Hematopoietic multipotent progenitor cell treated with erythropoietin and hydrocortisone succinate and interleukin-3 and kit ligand, for 4 days (in vitro differentiated cells): ENCODE measurements around the gene HOXC5.

Source experiments
- DNase-seq: peaks from one replicate; pipeline ENCODE4 v3.0.0-alpha.2; 2015

The HOXC5 gene

DNA sequence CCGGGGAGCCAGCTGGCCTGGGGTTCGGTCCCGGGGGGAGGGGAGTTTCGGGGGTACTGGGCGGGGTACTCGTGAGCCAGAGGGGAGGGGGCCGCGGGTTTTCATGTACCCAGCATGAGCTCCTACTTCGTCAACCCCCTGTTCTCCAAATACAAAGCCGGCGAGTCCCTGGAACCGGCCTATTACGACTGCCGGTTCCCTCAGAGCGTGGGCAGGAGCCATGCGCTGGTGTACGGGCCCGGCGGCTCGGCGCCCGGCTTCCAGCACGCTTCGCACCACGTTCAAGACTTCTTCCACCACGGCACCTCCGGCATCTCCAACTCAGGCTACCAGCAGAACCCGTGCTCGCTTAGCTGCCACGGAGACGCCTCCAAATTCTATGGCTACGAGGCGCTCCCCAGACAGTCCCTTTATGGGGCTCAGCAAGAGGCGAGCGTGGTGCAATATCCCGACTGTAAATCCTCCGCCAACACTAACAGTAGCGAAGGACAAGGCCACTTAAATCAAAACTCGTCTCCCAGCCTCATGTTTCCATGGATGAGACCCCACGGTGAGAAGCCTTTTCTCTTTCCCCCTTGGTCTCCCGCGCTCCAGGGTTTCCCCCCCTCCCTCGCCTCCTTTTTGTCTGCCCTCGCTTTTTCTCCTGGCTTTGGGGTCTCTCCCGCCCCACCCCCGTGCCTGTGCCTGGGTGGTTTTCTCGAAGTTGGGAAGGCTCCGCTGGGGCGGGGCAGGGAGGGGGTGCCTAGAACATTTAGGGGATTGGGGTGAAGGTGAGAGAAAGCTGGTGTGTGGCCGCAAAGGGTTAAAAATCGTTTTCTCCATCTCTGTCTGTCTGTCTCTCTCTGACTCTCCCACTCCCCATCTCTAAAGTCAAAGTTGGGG, 23.4 kb upstream of the HOXC5 start:
- peak; percentile 41 for DNase-seq

DNA sequence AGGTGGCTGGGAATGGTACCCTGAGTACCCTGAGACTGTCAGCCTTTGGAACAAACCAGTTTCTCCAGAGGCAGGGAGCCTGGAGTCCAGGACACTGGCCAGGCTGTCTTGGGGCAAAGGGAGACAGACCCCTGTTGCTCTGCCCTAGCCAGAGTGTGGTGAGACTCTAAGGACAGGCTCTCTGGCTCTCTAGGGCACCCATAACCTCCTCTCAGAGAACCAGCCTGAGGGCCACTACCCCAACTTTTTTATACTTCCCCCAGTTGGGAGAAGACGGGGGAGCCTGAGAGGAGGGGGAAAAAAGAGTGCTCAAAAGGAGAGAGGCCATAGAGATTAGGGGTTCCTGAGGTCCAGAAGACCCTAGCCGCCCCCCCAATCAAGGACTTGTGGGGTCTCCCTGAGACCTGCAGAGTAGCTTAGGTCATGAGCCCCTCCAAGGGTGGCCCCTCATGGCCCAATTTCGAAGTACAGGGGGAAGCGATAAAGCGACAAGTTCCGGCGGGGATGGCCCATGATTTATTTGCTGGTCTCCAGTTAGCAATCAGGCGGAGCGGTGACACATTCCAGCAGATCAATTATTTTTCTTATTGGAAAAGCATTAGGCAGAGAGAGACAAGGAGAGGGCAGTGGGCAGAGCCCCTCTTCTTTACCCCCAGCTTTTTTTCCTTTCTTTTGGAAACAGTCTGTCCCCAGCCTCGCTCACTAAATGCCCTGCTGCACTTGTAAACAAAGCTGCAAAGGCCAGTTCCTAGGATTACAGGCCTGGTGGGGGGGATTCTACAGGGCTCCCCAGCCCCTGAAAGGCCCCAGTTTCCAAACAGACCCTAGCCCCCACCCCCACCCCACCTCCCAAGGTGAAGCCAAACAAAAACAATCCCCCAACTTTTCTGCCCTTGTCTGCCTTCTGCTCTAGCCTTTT, 22.5 kb upstream of the HOXC5 start:
- DNase-seq = no peak

DNA sequence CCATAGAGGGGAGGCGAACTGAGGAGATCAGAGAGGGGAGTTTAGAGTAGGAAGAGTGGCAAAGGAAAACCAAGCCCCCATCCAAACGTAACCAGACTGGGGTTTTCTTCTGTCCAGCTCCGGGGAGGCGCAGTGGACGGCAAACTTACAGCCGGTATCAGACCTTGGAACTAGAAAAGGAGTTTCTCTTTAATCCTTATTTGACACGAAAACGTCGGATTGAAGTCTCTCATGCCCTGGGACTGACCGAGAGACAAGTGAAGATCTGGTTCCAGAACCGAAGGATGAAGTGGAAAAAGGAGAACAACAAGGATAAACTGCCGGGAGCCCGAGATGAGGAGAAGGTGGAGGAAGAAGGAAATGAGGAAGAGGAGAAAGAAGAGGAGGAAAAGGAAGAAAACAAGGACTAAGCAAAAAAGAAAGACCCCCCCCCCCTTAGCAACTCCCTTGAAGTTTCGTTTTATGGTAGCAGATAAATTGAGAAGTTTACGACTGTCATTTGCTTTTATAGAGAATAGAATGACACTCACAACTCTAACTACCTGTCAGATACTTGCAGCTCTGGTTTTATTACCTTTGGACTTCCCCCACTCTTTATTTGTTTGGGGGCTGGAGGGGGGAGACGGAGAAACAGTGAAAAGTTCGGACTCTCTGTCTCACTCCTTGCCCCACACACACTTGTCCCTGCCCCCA, 21.7 kb upstream of the HOXC5 start:
- no peak for DNase-seq

DNA sequence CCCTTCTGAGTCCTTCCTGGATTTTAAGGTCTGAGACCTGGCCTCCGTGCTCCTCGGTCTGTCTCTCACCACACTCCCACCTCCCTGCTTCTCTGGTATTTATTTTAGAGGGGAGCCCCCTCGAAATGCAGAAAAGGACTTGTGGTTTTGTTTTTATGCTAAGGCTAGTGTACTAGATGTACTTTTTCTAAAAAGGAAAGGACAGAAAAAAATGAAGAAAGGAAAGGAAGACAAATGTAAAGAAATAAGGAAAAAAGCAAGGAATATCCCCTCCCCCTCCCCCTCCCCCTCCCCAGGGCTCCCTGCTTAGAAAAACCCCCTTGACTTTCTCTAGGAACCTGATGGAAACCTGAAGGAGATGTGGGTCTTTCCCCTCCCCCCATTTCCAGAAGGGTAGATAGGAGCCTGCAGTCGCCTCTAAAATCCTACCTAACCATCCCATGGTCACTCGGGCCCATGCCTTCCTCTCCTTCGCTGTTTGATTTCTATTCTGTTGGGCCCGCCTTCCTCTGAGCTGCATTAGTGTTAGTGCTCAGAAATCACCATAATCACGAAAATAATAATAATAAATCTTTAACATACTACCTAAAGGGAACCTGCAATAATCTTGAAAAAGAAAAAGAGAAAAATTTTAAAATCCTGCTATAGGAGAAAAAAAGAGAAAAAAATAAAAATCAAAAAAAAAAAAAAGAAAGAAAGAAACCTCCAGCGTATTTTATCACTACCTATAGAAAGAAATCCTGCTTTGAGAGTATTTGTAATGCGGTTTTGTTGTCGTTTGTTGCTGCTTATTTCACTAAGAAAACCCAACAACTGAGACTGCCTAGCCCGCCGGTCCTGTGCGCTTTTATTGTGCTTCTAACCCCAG, 21.0 kb upstream of the HOXC5 start:
- no peak for DNase-seq

DNA sequence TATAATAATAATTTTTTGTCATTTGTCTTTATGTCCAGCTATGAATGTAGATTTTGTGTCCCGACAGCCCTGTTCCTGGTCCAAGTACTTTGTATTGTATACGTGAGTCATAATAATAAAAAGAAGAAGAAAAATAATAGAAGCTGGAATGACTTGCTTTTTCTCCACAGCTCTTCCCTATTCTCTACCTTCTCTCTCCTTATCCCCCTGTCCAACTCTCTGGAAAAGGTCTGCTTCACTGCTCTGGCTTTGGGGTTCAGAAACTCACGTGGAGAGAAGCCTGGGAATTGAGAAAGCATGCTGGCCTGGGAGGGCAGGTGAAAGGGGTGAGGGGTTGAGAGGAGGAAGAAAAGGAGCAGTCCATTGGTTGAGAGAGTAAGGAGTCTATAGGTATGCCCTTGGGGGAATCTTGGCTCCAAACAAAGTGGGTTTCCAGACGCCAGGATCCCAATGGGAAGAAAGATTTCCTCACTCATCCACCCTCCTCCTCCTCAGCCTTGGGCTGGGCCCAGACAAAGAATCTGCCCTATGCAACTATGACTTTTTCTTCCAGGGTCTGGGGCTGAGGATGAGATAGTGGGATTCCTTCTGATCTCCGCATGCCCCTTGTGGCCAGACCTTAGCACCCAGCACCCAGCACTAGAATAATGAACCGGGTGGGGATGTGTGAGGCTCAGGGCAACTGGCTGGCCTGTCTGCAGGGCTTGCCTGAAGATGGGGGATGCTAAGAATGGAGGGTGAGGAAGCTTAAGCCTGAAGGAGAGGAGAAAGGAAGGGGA, 20.0 kb upstream of the HOXC5 start:
- no peak for DNase-seq

DNA sequence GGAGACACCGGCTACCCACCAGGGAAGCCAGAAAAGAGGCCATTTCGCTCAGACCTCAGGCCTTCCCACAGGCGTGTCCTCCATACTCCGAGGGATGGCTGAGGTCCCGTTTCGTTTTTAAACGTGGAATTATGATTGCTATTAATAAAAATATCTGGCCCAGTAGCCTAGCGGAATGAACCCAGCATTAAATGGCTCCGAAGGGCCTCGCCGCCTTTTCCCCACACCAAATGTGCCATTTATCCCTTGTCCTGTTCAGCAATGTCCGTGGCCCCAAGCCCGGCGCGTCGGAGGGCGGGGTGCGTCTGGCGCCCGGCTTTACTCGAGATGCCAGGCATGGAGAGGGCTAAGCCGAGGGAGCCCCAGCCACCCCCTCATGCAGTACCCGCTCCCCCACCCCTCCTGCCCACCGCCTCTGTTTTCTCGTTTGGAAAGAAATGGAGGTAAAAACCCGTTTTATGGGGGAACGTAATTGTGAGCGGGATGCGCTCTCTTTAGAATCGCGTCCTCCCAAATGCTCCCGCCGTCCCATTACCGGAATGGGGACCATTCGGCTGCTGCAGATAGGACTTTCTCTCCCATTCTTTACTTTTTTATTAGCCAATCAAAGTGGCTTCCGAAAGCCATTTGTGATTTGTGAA, 18.4 kb upstream of the HOXC5 start:
- DNase-seq = no peak

DNA sequence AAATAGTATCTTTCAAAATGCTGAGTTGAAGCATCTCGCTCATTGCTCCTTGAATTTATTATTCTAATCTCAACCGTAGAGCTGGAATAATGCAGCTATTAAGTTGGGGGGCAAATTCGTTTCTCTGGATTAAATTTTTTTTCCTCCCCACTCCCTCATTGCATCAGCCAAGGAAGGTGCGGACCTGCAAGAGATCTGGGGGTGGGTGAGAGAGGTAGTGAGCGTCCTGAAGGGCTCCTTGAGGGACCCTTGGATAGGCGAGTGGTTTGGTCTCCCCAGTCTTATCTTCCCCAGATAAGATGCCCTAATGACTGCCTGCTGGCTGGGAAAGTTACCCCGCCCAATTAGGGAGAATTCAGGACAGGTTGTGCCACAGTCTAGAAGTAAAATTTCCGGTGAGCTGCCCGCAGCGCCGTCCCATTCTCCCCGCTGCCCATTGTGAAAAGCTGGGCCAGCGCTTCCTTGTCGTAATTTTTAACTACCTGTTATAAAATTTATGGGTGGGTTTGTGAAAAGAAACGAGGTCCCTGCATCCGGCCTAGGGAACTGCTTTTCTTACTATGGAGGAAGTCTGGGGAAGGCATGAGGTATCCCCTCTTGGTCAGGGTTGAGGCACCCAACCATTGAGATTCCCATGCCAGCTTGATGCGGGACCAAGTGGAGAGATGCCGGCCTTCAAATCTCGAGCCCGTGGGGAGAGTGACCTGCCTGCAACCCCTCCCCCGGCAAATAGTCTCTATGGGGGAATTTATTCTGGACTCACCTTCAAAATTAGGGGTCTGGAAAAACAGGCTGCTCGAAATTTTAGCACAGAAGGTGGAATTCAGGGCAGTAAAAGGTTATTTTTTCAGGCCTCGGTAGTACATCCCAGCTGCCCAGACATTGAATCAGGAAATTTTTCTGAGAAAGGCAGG, 17.6 kb upstream of the HOXC5 start:
- DNase-seq = no peak

DNA sequence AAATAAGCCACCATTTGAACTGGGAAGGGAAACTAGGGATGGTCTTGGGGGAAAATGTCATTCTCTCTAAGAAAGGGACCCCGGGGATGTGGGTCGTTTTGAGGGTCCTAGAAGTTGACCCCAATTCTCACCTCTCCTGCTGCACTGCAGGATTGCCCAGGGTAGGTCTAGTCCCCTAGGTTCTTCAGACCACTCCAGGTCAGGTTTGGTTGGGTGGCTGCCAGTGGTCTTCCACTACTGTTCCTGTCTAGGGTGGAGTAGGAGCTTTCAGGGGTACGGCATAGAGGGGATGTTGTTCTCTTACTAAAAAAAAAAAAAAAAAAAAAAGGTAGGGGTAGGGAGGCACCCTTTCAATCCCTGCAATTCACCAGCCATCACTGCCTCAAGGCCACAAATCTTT, 16.8 kb upstream of the HOXC5 start:
- DNase-seq = no peak

DNA sequence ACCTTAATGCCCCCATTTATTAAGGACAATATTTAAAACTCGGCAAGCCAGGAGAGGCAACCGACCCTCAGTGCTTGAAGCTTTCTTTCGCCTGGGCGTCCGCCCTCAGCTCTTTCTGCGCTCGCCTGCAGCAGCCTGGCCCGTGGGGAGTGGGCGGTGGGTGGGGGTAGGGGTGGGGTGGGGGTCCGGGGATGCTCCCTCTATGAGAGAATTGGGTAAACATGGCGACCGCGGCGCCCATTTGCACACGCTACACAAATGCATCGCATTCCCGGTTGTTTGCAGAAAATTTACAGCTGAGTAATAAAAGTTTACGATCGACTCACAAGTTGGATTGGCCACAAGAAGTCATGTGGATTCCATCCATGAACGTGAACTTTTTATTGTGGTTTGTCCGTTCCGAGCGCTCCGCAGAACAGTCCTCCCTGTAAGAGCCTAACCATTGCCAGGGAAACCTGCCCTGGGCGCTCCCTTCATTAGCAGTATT, 16.3 kb upstream of the HOXC5 start:
- DNase-seq = no peak

DNA sequence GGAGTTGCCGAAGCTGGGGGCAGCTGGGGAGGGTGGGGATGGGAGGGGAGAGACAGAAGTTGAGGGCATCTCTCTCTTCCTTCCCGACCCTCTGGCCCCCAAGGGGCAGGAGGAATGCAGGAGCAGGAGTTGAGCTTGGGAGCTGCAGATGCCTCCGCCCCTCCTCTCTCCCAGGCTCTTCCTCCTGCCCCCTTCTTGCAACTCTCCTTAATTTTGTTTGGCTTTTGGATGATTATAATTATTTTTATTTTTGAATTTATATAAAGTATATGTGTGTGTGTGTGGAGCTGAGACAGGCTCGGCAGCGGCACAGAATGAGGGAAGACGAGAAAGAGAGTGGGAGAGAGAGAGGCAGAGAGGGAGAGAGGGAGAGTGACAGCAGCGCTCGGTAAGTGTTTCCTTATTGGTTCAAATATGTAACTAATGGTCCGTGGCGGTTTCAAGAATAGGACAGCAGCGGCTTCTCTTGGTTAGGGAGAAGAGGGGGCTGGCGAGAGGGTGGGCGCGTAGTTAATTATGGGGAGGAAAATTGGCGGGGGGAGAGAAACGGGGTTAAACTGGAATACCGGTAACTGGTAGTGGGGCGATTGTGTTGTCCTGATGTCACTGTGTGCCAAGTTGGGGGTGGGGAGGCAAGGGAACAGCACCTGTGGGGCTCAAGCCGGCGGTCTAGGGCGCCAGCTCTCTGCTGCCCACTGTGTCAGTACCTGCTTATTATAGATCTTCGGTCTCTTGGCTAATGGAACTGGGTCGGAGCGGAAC, 15.6 kb upstream of the HOXC5 start:
- DNase-seq = no peak

DNA sequence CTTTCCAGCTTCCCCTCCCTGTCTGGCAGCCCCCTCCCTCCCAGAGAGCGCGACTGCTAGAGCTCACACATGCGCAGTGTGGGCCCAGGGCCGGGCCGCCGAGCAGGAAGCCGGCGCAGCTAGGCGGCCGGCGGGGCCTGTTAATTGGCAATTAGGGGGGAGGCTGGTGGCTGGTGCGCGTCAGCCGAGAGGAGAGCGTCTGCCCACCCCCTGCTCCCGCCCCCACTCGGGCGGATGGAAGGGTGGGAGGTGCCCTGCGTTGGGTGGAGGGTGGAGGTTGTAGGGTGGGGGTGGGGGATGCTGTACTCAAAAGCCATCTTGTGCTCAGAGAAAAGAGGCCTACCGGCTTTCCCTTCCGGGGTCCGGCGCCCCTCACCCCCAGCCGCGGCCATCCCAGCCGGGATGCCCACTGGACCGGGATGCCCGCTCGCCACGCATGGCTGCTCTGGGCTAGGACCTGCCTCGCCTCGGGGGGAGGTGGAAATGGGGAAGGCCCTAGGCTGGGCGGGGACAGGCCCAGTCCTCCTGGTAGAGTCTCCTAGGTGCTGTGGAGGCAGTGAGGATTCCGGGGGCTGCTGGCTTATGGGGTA, 14.9 kb upstream of the HOXC5 start:
- peak; percentile 73 for DNase-seq

DNA sequence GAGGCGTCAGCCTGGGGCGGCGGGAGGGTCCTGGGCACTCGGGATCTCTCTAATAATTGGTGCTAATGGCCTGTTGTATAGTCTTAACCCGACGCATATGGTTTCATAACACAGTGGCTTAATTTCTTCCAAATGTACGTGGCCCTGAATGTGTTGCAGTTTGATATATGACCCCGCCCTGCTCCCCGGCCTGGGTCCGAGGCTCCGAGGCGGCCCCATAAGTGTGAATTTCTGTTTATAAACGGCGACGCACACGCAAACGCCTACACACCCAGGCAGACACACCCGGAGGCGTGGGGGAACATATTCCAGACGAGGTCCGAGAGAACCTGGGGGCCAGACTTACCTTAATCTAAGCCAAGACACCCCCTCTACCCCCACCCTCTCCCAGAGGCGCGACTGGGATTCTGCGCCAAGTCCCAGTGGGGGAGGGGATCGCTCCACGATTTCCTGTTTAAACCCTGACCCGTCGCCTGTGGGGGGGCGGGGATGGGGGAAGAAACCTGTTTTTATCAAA, 14.3 kb upstream of the HOXC5 start:
- no peak for DNase-seq

DNA sequence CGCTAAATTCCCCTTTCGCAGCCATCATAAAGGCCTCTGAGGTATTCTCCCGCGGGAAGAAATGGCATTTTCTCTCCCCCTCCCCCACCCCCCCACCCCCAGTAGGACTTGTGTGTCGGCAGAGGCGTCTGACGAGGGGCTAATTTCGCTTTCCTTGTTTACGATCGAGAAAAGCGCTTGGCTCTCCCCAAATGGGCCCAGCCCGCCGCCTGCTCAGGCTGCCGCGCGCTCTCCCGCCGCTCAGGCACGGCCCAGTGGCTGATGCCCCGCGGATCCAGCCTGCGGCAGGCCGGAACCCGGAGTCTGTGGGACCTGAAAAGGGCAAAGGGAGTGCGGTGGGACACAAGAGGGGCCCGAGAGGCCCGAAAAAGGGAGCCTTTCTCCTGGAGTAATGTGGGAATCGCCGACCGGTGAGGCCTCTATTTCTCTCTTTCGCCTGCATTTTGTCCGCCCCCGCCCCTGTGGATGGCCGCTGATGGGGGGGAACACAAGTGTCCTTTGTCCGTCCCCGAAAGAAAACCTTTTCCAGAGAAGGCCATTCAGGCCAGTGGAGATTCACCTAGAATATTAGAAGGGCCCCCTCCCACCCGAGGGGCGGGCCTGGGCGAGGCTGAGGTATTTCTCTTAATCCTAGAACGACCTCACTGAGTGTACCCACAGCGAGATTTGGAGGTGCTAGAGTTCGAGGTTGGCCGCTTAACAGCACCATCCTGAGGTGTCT, 13.6 kb upstream of the HOXC5 start:
- DNase-seq = no peak

DNA sequence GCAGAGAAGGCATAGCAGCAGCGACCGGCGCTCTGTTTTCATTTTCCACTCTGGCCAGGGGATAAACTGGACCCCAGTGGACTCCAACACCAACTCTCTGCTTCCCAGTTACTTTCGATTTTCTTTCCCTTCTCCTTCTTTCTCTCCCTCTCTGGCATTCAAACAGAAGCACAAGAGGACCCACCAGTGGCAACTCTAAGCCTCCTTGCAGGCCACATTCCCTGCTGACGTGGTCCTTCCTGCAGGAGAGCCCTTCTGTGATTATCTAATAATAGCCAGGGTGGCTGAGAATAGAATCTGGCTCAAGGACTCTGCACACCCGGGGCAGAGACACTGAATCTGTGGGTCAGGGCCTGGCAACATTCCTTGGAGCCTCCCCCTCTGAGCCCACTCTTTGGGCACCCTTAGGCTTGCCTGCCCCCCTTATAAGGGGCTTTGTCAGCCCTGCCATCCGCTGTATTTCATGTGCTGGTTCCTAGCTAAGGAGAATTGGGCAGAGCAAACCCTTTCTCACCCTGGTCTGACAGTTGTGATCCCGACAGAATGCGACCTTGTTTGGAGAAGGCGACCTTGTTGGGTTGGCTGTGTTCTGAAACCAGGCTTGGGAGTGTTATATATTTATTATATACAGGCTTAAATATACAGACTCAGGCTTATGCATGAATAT, 12.8 kb upstream of the HOXC5 start:
- DNase-seq = no peak

DNA sequence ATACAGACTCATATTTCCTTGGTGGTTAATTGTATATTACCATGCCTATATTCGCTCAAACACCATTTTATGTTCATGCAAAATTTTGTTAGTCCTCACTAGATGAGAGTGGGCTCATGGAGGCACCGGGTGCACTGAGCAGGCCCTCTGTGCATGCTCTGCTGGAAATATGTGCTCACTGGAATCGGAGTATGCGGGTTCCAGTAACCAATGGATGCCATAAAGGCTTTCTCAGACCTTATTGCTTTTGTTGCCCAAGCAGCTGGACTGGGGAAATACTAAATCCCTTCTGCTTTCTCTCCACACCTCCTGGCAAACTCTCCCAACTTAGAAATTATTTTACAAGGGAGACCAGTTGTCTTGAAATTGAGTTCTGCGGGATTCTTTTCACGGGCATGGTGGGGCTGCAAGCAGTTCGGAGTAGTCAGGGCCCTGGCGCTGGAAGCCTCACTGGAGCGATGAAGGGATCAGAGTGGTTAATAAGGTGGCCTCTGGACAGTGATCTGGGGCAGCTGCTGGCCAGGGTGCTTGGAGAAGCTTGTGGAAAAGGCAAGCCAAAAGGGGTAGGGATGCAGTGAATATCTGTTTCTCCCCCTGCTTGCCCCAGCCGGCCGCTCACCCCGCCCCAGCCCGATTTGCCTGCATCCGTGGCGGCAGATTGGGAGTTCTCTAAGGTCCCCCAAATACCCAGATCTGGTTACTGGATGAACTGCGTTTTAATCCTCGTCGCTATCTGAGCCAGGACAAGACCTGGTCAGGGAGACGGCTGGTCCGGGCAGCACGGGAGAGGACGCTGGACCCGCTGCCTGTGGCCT, 12.1 kb upstream of the HOXC5 start:
- DNase-seq = no peak

DNA sequence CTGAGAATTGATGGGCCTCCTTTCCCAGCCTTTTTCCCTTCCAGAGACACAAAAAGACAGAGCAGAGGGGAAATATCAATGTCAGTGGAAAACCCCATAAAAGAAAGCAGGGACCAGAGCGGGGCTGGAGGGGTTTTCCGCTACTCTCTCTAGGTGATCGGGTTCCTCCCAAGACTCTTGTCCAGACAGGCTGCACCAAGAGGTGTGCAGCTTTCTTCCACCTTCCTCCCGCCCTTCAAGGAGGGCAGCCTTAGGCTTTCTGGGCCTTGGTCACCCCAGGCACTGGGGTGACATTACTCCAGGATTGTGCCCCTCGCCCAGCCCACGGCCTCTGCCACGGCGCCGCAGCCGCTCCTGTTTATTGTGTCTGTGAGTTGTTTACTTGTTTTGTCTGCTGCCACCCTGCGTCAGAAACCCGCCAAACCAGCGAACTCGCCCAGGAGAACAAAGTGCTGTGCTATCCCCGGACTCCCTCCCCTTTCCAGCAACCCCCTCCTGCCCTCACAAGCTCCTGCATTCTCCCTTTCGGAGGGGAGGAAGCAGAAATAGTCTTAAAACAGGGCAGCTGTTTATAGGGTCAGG, 11.3 kb upstream of the HOXC5 start:
- DNase-seq = no peak
